MM.1S (cell line): ENCODE results near the gene LRRC25.

Source experiments
- EZH2 ChIP-seq: fragments of 300-600 bp; sonication (generic); optimal IDR thresholded peaks from 2 replicates; pipeline ENCODE3; 2017; ENCODE audit warnings: low read depth, mild to moderate bottlenecking, antibody characterized with exemption, low read length, mixed read lengths
- TF ChIP-seq, protein P1 (sequence below): fragments of 300-600 bp; sonication (generic); IDR thresholded peaks from 2 replicates; pipeline ENCODE4 v1.5.1; 2016; ENCODE audit warnings: antibody characterized with exemption, low read length, mixed read lengths

DNA sequence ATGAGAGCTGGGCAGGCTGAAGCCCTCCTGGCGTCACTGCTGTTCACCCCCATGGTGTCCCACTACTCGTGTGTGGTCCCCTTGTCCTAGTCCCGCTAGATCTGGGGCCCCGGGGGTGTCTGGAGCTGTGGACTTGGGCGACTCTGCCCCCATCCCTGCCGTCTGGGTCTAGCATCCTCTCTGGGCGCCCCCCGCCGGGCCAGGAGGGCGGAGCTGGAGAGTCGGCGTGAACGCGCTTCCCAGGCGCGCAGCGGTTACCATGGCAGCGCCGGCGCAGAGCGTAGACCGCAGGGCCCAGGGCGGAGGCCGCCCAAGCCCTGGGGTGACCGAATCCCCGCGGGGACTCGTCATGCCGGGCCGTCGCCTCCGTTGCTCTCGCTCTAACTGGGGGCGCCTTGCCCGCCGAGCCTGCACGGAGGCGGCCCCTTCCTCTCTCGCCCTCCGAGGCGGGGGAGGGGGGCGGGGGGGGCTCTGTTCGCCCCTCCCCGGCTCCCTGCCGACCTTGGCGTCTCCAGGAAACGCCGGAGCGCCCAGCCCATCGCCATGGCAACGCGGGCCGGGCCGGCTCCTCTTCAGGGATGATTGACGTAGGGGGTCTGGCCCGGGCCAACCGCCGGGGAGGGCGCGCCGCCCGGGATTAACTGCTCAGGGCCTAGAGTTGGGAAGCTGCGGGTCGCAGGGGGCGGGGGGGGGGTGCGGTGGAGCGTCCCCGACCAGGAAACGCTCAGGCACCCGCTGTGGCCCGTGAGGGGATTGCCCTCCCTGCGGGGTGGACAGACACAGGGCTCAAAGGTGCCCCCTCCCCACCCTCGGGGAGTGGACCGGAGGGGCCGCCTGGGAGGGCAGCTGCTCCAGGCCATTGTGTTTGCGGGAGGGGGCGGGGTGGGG lies 31.6 kb upstream of the LRRC25 start:
- TF ChIP-seq EZH2, result no peak
- TF ChIP-seq, protein P1, sequence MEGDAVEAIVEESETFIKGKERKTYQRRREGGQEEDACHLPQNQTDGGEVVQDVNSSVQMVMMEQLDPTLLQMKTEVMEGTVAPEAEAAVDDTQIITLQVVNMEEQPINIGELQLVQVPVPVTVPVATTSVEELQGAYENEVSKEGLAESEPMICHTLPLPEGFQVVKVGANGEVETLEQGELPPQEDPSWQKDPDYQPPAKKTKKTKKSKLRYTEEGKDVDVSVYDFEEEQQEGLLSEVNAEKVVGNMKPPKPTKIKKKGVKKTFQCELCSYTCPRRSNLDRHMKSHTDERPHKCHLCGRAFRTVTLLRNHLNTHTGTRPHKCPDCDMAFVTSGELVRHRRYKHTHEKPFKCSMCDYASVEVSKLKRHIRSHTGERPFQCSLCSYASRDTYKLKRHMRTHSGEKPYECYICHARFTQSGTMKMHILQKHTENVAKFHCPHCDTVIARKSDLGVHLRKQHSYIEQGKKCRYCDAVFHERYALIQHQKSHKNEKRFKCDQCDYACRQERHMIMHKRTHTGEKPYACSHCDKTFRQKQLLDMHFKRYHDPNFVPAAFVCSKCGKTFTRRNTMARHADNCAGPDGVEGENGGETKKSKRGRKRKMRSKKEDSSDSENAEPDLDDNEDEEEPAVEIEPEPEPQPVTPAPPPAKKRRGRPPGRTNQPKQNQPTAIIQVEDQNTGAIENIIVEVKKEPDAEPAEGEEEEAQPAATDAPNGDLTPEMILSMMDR, result no peak
